ENCODE data around the gene CMIP. TPM values are rescaled to one million over a fixed set of nuclear protein-coding genes. Genes with fewer than 3 reads are reported as not detected.

CMIP gene
- total RNA-seq, 1 donor from 2014 or later = 6.6 TPM

DNA sequence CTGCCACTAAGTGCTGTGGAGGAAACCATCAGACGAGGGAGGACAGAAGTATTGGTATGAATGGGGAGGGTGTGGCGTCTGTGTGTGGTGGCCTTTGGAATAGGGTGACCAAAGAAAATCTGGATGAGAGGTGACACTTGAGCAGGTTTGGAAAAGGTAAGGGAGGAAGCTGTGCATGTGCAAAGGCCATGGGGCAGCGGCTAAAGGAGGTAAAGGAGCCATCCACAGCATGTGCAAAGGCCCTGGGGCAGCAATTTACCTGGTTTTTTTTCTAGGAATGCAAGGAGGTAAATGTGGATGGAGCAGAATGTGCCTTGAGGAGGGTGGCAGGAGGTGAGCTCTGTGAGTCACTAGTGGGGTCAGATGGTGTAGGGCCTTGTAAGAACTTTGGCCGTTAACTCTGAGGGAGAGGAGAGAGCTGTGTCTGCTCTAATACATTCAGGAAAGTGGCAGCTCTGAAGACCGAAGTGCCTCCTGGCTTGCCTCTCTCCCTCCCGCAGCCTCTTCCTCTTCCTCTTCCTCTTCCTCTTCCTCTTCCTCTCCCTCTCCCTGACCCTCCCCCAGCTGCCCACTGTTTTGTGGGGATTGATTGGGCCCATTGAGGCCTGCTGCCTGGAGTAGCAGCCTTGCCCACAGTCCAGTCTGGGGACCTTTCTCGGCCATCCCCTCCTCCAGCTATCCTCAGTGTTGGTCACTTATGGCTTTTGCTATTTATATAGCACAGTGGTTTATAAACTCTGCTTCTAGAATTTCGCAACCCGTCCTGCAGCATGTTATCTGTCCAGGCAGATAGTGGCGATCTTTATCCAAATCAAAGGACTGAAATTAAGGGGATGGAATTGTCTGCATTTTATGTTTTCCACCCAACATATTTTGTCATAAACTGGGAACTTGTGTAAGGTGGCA, 38.7 kb downstream of the CMIP start:
- Histone ChIP-seq H3K9ac (no peak overlapping the region), H3K36me3 (no peaks in the 10 kb centered on the region), H3K27ac (no peak overlapping the region), H3K4me2 (no peak overlapping the region), H3K4me1 (peaks cover 10% of the 10 kb centered on the region), H3K79me2 (ENCODE audit: low read depth) (peaks cover 94% of the 10 kb centered on the region), H3F3A (ENCODE audit: low read depth) (no peaks in the 10 kb centered on the region), H3K27me3 (no peaks in the 10 kb centered on the region), H2AFZ (replicated peaks) (no peak overlapping the region), H4K20me1 (ENCODE audit: low read depth) (peaks cover 82% of the 10 kb centered on the region), H3K4me3 (no peak overlapping the region), H3K9me3 (ENCODE audit: low read depth) (no peaks in the 10 kb centered on the region)
- no peak overlapping the region for H3K27ac Mint-ChIP-seq
- H3K36me3 Mint-ChIP-seq = no peaks in the 10 kb centered on the region
- no peak for DNase-seq (ENCODE audit: low spot score)
- no peak overlapping the region for H3K4me3 Mint-ChIP-seq
- H3K27me3 Mint-ChIP-seq (ENCODE audit: insufficient read depth, low read depth) = no peaks in the 10 kb centered on the region
- peaks cover 60% of the 10 kb centered on the region for H3K4me1 Mint-ChIP-seq
- no peaks in the 10 kb centered on the region for H3K9me3 Mint-ChIP-seq
- TF ChIP-seq, protein P1, sequence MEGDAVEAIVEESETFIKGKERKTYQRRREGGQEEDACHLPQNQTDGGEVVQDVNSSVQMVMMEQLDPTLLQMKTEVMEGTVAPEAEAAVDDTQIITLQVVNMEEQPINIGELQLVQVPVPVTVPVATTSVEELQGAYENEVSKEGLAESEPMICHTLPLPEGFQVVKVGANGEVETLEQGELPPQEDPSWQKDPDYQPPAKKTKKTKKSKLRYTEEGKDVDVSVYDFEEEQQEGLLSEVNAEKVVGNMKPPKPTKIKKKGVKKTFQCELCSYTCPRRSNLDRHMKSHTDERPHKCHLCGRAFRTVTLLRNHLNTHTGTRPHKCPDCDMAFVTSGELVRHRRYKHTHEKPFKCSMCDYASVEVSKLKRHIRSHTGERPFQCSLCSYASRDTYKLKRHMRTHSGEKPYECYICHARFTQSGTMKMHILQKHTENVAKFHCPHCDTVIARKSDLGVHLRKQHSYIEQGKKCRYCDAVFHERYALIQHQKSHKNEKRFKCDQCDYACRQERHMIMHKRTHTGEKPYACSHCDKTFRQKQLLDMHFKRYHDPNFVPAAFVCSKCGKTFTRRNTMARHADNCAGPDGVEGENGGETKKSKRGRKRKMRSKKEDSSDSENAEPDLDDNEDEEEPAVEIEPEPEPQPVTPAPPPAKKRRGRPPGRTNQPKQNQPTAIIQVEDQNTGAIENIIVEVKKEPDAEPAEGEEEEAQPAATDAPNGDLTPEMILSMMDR (IDR thresholded peaks at IDR 0.05) = no peak
- TF ChIP-seq EZH2phosphoT487 (IDR thresholded peaks at IDR 0.05) (no peak), EZH2 (IDR thresholded peaks at IDR 0.05) (no peak)

DNA sequence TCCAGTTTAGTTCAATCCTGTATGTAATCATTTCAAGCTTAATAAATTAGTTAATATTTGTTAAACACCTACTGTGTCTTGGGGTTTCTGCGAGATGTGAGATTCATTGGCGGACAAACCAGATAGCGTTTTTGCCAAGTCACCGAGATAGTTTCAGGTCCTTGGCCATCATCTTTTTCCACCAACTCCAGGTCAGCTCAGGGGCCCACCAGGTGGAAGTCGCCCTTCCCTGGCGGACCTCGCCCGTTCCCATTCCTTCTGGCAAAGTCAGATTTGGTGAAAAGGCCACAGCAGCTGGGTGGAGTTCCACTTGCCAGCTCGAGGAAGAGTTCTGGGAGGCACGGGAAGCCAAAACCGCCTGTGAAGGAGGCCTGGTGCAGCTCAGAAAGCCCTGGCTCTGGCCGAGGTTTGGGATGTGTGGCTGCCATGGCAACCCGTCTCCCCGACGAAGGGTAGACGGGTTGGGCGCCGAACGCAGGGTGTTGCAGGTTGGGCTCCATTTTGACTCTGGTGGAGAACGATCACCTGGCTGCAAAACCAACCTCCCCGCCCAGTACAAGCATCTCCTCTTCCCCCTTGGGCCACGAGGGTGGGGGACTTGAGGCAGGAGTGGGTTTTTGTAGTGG, 39.5 kb downstream of the CMIP start:
- Histone ChIP-seq H2AFZ (replicated peaks) (no peak overlapping the region), H3K27ac (no peak overlapping the region), H3K27me3 (no peaks in the 10 kb centered on the region), H4K20me1 (ENCODE audit: low read depth) (peaks cover 84% of the 10 kb centered on the region), H3K4me3 (no peak overlapping the region), H3K4me2 (no peak overlapping the region), H3K4me1 (peaks cover 5% of the 10 kb centered on the region), H3K9ac (no peak overlapping the region), H3F3A (ENCODE audit: low read depth) (no peaks in the 10 kb centered on the region), H3K9me3 (ENCODE audit: low read depth) (no peaks in the 10 kb centered on the region), H3K79me2 (ENCODE audit: low read depth) (peaks cover 94% of the 10 kb centered on the region), H3K36me3 (no peaks in the 10 kb centered on the region)
- peaks cover 64% of the 10 kb centered on the region for H3K4me1 Mint-ChIP-seq
- no peak overlapping the region for H3K27ac Mint-ChIP-seq
- DNase-seq (ENCODE audit: low spot score) = no peak
- no peaks in the 10 kb centered on the region for H3K36me3 Mint-ChIP-seq
- no peaks in the 10 kb centered on the region for H3K27me3 Mint-ChIP-seq (ENCODE audit: insufficient read depth, low read depth)
- TF ChIP-seq, protein P1 (IDR thresholded peaks at IDR 0.05) = no peak
- no peak for TF ChIP-seq EZH2phosphoT487 (IDR thresholded peaks at IDR 0.05)
- no peaks in the 10 kb centered on the region for H3K9me3 Mint-ChIP-seq
- no peak overlapping the region for H3K4me3 Mint-ChIP-seq

DNA sequence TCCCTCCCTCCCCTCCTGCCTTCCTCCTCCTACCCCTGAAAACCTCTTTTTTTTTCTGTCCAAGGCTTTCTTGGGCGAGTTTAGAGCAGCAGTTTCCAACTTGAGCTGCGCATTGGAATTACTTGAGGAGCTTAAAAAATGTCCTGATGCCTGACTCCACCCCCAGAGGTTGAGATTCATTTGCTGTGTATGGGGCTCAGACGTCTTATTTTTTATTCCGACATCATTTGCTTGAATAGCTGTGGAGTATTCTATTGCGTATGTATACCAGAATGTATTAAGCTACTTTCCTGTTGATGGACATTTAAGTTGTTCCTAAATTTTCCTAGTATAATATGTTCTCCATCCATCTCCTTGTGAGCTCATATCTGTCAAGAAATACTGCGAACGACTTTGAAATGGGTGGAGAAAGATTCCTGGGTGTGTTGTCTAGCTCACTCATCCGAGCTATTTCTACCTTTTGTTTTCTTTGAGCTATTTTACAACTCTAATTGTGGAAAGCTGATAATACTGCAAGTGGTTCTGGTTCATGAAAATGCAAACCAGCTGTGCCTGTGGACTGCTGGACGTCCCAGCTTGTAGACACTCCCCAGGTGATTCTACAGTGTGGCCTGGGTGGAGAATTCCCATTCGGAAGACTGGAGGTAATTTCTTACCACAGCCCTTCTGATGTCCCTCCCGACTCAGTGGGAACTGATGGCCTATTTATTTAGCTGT, 40.5 kb downstream of the CMIP start:
- no peak overlapping the region for H2AFZ ChIP-seq (replicated peaks)
- H3K4me1 ChIP-seq = peaks cover 5% of the 10 kb centered on the region
- Mint-ChIP-seq H3K36me3 (no peaks in the 10 kb centered on the region), H3K9me3 (no peaks in the 10 kb centered on the region), H3K4me1 (peaks cover 59% of the 10 kb centered on the region), H3K27me3 (ENCODE audit: insufficient read depth, low read depth) (no peaks in the 10 kb centered on the region), H3K4me3 (no peak overlapping the region), H3K27ac (no peak overlapping the region)
- no peaks in the 10 kb centered on the region for H3F3A ChIP-seq (ENCODE audit: low read depth)
- TF ChIP-seq, protein P1 (IDR thresholded peaks at IDR 0.05) = no peak
- TF ChIP-seq EZH2phosphoT487 (IDR thresholded peaks at IDR 0.05) = no peak
- no peak for TF ChIP-seq EZH2 (IDR thresholded peaks at IDR 0.05)
- H3K9ac ChIP-seq = no peak overlapping the region
- no peak overlapping the region for H3K4me3 ChIP-seq
- no peak for DNase-seq (ENCODE audit: low spot score)
- H3K4me2 ChIP-seq = no peak overlapping the region
- no peaks in the 10 kb centered on the region for H3K9me3 ChIP-seq (ENCODE audit: low read depth)
- peaks cover 95% of the 10 kb centered on the region for H3K79me2 ChIP-seq (ENCODE audit: low read depth)
- no peak overlapping the region for H3K27ac ChIP-seq
- H3K27me3 ChIP-seq = no peaks in the 10 kb centered on the region
- H3K36me3 ChIP-seq = no peaks in the 10 kb centered on the region
- peaks cover 92% of the 10 kb centered on the region for H4K20me1 ChIP-seq (ENCODE audit: low read depth)

Measured in neural progenitor cell (in vitro differentiated cells).